H1 (cell line): Measurements from ENCODE around the gene RPL21. TPM values are rescaled to one million over a fixed set of nuclear protein-coding genes. Genes with fewer than 3 reads are reported as not detected.

ENCODE experiments used
- ASH2L ChIP-seq: fragments of 200-600, 300-600 bp; sonication (generic); IDR thresholded peaks from one replicate; pipeline ENCODE4 v1.7.1; 2017; ENCODE audit warnings: low read length
- BCL11A ChIP-seq, 2 experiments: IDR thresholded peaks; one replicate each; pipeline ENCODE4 v1.6.1; 2011; ENCODE audit warnings: low read depth in 2 of 2, low read length in 2 of 2, mild to moderate bottlenecking in 2 of 2
- CEBPB ChIP-seq: IDR thresholded peaks from 2 replicates; pipeline ENCODE4 v1.6.1; 2012; ENCODE audit warnings: low read depth, low read length
- GABPA ChIP-seq: IDR thresholded peaks from 2 replicates; pipeline ENCODE4 v1.6.1; 2011; ENCODE audit warnings: mild to moderate bottlenecking, low read length, moderate library complexity, borderline replicate concordance; ENCODE audit not compliant: insufficient read depth
- GTF2F1 ChIP-seq: IDR thresholded peaks from 2 replicates; pipeline ENCODE4 v1.6.1; 2012; ENCODE audit warnings: low read depth, low read length, improper control_type of control experiment, borderline replicate concordance
- KDM1A ChIP-seq: fragments of 200-600, 300-600 bp; sonication (generic); IDR thresholded peaks from 2 replicates; pipeline ENCODE4 v1.7.1; 2016; ENCODE audit warnings: mild to moderate bottlenecking, low read length, borderline replicate concordance
- KDM4A ChIP-seq: IDR thresholded peaks from one replicate; pipeline ENCODE4 v1.7.1; 2012; ENCODE audit warnings: low read depth, mild to moderate bottlenecking, moderate library complexity, low read length, inconsistent platforms; ENCODE audit not compliant: severe bottlenecking
- KDM5A ChIP-seq: fragments of 200-600 bp; IDR thresholded peaks from 2 replicates; pipeline ENCODE4 v1.7.1; 2012; ENCODE audit warnings: mild to moderate bottlenecking, low read length, inconsistent platforms, mixed read lengths
- NRF1 ChIP-seq: IDR thresholded peaks from 2 replicates; pipeline ENCODE4 v1.6.1; 2011; ENCODE audit warnings: mild to moderate bottlenecking, low read depth, low read length, improper control_type of control experiment
- POLR2A ChIP-seq, 2 experiments: IDR thresholded peaks; 1 replicate in 1 of 2; 2 replicates in 1 of 2; pipeline ENCODE4 v1.6.1; 2011; ENCODE audit warnings: low read depth in 2 of 2, low read length in 2 of 2, mild to moderate bottlenecking in 2 of 2; ENCODE audit errors: control extremely low read depth in 1 of 2
- RNF2 ChIP-seq: fragments of 200-900, 300-1000 bp; sonication (generic); IDR thresholded peaks from 2 replicates; pipeline ENCODE4 v1.7.1; 2016; ENCODE audit warnings: borderline replicate concordance, low read depth, mild to moderate bottlenecking, antibody characterized with exemption, low read length; ENCODE audit not compliant: poor library complexity, severe bottlenecking; ENCODE audit errors: missing control alignments
- SIN3A ChIP-seq, 2 experiments: IDR thresholded peaks in 1 of 2; conservative IDR thresholded peaks in 1 of 2; 2 replicates each; pipeline ENCODE4 v1.6.1; 2011 to 2012; ENCODE audit warnings: low read length in 2 of 2, improper control_type of control experiment in 1 of 2, low read depth in 1 of 2, mild to moderate bottlenecking in 1 of 2
- SIRT6 ChIP-seq: IDR thresholded peaks from one replicate; pipeline ENCODE4 v1.7.1; 2012; ENCODE audit warnings: low read length, inconsistent platforms
- SP2 ChIP-seq: IDR thresholded peaks from 2 replicates; pipeline ENCODE4 v1.6.1; 2012; ENCODE audit warnings: mild to moderate bottlenecking, low read length, inconsistent platforms
- SUZ12 ChIP-seq: fragments of 200-600 bp; sonication (generic); IDR thresholded peaks from 2 replicates; pipeline ENCODE4 v1.6.1; 2012; ENCODE audit warnings: mild to moderate bottlenecking, inconsistent platforms, low read length, moderate library complexity, mixed read lengths
- TAF1 ChIP-seq: IDR thresholded peaks from 2 replicates; pipeline ENCODE4 v1.6.1; 2011; ENCODE audit warnings: mild to moderate bottlenecking, low read depth, low read length
- polyA plus RNA-seq, 7 experiments: library from polyadenylated mRNA; depleted of rRNA in 3 of 7; stranded (reverse) in 5 of 7; unstranded in 2 of 7; fragments of >200 nt in 5 of 7; fragments of 200-250 nt in 2 of 7; gene quantifications; 1 replicate in 5 of 7; 2 replicates in 1 of 7; 4 replicates in 1 of 7; pipeline versions ENCODE4 v1.2.1 to v1.2.3, GENCODE V29; 2011 to 2013; ENCODE audit warnings: missing spikeins in 2 of 7, mixed read lengths in 2 of 7
- total RNA-seq: library from RNA; stranded (reverse); fragmentation: NEBNext Ultra II Directional; extraction: Animal tissue kit (Norgen Biotek cat#: 25700); gene quantifications from 2 replicates; pipeline ENCODE4 v1.2.1, GENCODE V29; 2021

RPL21 gene
- total and polyA plus RNA-seq, 2 of the 8 experiments (the other 6 are each of a cell fraction or from before 2014, with no cell fraction given), result 624 to 1,283 TPM

GRCh38 chr13:27251166-27252091, at the start of gene RPL21 (continued):
- TF ChIP-seq RNF2 (no peak), SIRT6 (no peak), TAF1 (peak; percentile 98), POLR2A (IDR thresholded peaks at IDR 0.05; ENCODE audit: control extremely low read depth in 1 of 2, low read depth in 2 of 2, low read length in 2 of 2) (peak; percentile 98 to 99), BCL11A (IDR thresholded peaks at IDR 0.05; ENCODE audit: low read depth in 2 of 2, low read length in 2 of 2) (no peak), GABPA (peak; percentile 45; the same call in 1 of the 2 replicates), SUZ12 (no peak), GTF2F1 (peak; percentile 90; the same call in 1 of the 2 replicates), SP2 (no peak), SIN3A (conservative IDR thresholded peaks at IDR 0.05 in 1 of 2, IDR thresholded peaks at IDR 0.05 in 1 of 2; ENCODE audit: low read depth in 1 of 2, low read length in 2 of 2) (peak in 1 of 2 experiments; percentile 86; a peak in 1 of 4 replicates), CEBPB (peak; percentile 75), KDM4A (peak; percentile 50), ASH2L (peak; percentile 95), KDM1A (no peak), NRF1 (no peak), KDM5A (no peak)
